Left cardiac atrium (tissue), 4 donors: Measurements from ENCODE around the gene CDK15. TPM values are rescaled to one million over a fixed set of nuclear protein-coding genes. Genes with fewer than 3 reads are reported as not detected.

ENCODE experiments used
- ATAC-seq, 2 donors: fragments of 200-7000 bp; cut with Tn5 transposase; one replicate each; pipeline ENCODE4 v1.9.1; 2020; ENCODE audit warnings: mild to moderate bottlenecking in 2 of 2, moderate library complexity in 2 of 2
- DNase-seq: peaks from one replicate; pipeline ENCODE4 v3.0.0-alpha.2; 2020
- intact Hi-C, 2 donors: fragments of 100-400 bp; cut with DNase I; formaldehyde crosslinking; loops; one replicate each; pipeline versions ENCODE4 v1.14.1 to v1.15.1; 2022 to 2023
- total RNA-seq, 2 donors: library from RNA; stranded (reverse); fragmentation: NEBNext Ultra II Directional; extraction: Animal tissue kit (Norgen Biotek cat#: 25700); gene quantifications; one replicate each; pipeline ENCODE4 v1.2.1, GENCODE V29; 2021
- donor health status: DM: no; HTN: yes; CAD: no.
- donor health status: DM: no; HTN: yes; CAD: no; lungs with severe emphysema.
- donor health status: DM: yes; HTN: yes; CAD: no.
- donor health status: Dilated cardiomyopathy.

Gene CDK15
- total RNA-seq, 2 donors from 2014 or later, result 0.44 to 1.0 TPM

DNA sequence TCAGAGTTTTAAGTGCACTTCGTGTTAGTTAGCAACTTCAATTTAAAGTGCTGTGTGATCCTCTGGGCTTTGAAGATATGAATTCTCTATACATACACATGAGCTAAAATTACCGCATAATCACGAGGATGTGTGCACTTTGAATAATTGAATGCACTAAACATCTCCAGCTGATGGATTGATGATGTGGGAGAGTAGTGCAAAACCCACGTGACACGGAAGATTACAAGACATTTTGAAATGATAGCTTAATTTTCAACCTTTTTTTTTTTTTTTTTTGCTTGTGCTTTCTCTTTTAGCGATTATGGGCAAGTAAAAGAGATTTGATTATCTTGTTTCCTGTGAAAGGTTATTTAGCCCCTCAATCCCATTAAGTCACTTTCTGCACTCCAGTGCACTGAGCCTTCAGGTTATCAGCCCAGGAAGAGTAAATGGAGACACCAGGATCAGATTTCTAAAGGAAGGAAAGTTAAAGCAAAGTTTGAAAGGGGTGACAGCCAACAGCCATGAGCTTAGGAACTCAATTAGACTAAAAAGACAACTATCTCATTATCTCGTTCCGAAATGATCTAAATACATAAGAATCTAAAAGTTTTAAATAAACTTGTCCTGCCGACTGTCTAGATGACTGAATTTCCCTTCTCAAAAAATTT, 81.6 kb downstream of the CDK15 start:
- no peak for DNase-seq
- intact Hi-C loops, result loop anchor here in 1 of 2 donors (10.0 kb wide), 1 partner anchor 147 kb away; the partner anchor contains the start of gene FZD7
- no peak for ATAC-seq

DNA sequence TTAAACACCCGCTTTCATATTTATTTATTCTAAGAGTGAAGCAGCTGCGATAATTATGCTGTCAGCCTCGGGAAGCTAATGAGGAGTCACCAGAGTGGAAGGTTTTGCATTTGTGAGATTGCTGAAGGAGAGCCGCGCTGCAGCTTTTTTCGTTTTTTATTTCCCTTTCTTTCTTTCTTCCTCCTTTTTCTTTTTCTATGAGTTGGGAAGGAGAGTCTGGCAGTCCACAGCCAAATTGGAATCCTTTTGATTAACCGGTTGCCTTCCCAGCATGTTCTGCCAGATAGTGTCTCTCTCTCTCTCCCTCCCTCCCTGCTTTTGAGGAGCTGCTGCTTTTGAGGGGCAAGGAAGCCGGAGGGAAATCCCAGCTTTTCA, 82.1 kb downstream of the CDK15 start:
- ATAC-seq, result no peak

DNA sequence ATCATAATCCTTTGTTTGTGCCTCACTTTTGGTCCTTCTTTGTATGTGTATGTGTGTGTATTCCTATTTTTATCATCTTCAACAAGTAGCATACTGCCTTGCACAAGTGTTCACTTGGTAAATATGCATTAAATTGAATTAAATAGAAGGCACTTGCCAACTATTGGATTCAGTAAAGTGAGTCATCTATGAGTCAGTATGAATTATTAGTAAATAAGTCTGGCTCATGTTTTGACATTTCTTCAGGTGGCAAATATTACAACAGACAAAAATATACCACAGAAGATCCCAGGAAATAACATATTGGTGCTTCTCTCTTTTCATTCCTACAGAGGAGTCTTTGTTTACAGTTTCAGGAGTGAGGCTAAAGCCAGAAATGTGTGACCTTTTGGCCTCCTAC, 84.1 kb downstream of the CDK15 start:
- ATAC-seq, result no peak
- DNase-seq, result no peak
- intact Hi-C loops, result no loop called here

More for the DNA sequence above, 82.1 kb downstream of the CDK15 start:
- intact Hi-C loops, result loop anchor here in 1 of 2 donors (10.0 kb wide), 1 partner anchor 146 kb away; the partner anchor contains the start of gene FZD7
- no peak for DNase-seq

DNA sequence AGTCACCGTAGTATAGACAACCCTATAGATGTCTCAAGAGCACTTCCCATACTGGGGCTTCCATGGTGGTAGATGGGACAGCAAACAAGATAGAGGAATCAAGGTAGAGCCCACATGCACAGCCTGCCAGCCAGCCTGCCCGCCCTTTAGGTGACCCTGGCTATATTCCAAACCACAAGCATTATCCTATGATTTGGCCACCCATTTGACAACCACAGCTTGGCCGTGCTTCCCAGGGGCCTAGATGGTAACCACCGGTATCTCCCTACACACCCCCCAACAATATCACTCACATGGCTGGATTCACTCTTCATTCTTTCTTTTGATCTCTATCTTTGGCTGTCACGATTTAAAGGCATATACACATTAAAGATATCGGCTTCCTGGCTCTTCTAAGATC, 85.3 kb downstream of the CDK15 start:
- DNase-seq, result no peak
- ATAC-seq, result no peak
- intact Hi-C loops, result no loop called here

DNA sequence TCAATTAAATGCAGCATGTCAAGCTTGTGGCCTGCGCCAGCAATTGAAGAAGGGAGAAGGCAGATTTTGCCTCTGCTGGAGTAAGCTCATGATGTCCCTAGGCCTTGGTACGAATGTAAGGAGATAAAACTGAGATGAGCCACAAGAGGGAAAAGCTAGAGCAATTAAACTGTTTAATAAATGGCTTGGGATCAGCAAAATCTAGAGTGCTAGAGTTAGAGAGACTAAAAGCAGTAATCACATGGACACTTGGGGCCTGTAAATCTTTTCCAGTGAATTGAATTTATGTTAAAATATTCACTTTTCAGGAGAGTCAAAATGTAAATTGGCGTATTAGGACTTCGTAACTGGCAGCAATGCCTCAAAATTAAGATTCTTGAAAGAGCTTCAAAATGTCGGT, 86.2 kb downstream of the CDK15 start:
- no peak for DNase-seq
- ATAC-seq, result no peak
- intact Hi-C loops, result no loop called here

DNA sequence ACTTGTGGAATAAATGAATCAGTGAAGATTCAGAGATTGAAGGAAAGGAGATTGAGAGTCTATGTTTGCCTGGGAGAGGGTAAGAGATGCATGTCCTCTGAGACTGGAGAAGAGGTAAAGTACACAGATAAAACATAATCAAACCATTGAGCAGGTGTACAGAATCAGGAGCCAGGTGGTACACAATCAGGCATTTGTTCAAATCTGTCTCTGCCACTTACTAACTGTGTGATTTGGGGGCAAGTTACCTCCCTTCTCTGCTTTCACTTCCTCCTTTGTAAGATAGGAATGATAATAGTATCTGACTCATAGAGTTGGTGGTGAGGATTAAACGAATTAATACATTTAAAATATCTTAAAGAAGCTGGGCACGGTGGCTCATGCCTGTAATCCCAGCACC, 94.0 kb downstream of the CDK15 start:
- intact Hi-C loops, result no loop called here
- ATAC-seq (no peak), DNase-seq (no peak)

DNA sequence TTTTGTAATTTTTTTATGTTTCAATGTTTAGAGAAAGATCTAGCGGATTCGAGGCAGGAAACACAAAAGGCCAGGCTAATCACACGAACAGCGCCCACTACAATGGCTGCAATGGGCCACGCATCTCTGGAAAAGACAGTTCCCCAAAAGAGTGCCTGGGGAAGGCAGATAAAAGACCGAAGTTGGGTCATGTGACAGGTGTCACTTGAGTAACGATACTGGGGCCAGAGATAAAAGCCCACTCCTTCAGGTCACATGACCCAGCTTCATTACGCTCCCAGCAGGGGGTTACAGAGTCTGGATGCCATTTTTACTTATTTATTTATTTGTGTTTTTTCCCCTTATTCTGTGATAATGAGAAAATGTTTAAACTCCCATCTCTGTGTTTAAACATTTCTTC, 95.4 kb downstream of the CDK15 start:
- intact Hi-C loops, result no loop called here
- ATAC-seq (no peak), DNase-seq (no peak)

DNA sequence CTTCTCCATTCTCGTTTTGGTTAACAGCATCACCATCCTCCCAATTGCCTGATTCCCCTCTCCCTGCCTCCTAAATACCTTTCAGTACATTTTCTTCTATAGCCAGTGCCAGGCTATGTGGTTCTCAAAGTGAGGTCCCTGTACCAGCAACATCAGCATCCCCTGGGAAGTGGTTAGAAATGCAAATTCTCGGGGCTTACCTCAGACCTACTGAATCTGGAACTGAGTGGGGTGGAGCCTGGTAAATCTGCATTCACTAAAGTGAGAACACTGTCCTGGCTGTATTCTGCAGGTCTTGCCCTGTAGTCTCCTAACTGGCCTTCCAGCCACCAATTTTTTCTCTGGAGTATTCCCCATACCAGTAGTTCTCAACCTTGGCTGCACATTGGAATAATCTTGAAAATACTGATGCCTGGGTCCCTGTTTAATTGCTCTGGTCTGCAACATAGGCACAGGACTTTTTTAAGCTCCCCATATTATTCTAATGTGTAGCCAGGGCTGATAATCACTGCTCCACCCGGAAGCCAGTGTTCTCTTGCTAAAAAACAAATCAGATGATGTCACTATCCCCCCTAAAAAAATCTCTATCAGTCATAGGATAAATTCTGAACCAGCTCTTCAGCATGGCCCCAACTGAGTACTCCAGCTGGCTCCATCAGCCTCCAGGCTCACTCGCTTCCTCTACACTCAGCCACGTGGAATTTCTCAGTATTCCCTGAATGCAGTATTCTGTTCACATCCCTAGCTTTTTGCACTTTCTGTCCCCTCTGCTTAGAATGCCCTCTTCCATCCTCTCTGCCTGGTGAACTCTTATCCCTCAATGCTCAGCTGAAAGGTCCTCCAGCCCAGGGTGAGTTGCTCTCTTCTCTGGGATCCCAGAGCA, 98.4 kb downstream of the CDK15 start:
- no peak for ATAC-seq

DNA sequence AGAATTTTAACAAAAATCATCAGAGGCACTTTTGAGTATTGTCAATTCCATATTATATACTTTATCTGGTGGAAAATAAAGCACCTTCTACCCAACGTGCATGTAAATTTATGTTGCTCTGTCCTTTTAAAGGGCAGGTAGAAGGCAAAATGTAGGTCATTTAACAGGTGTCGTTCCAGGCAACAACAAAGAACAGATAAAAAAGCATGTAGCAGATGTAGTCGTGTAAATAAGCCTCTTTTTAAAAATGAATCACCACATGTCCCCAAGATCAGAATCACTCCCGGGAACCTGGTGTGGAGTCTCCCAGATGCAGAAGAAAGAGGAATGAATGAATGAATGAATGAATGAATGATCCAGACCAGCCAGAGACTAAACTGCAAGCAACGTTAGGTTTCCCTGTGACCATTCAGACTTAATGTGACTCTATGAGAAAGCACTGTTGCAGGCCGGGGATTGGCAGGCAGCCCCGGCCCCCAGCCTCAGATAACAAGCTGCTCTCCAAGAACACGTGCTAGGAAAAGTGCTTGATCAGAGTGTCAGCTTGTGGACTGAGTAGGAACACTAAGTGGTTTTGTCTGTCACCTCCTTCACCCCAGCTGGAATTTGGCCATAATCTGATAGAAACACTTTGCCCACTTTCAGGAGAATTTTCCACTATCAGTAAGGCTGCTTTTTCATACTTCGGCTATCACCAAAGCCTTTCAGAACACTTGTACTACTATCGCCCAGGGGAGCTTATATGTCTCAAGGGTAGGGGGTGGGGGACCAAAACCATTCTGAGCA, 100.6 kb downstream of the CDK15 start:
- peak; percentile 26 for DNase-seq
- peak; percentile 81 to 89 for ATAC-seq

More for the DNA sequence above, 98.4 kb downstream of the CDK15 start:
- no peak for DNase-seq
- intact Hi-C loops, result no loop called here

DNA sequence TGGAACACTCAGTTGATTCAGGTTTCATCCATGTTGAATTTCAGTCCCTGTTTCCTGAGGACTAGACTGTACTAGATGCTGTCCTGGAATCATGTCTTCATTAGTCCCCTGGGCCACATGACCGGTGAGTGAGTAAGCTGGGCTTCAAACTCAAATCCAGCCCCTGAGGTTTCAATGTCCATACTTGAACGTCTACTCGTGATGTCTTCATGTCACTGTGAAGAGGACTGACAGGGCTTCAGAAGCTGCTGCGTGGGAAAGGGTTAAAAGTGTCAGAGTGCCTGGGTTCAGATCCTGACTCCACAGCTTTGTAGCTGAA, 101.2 kb downstream of the CDK15 start:
- ATAC-seq (peak in 1 of 2 donors; percentile 19), DNase-seq (no peak)

More for the DNA sequence above, 100.6 kb downstream of the CDK15 start:
- intact Hi-C loops, result no loop called here

DNA sequence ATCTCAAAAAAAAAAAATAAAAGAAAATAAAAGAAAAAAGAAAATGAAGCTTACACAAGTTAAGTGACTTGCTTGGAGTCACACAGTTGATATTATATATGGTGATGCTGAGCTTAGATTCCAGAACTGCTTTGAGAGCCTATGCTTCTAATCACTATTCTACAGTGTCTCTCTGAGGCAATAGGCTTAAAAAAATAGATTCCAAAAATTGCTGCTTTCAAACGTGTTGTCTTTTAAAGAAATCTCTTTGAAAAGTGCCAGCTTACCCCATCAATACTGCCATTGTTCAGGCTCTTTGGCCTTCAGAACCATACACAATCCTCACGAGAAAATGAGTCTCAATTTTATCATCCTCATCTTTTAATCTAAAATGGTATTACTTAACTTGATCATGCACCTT, 102.6 kb downstream of the CDK15 start:
- no peak for DNase-seq

More for the DNA sequence above, 101.2 kb downstream of the CDK15 start:
- intact Hi-C loops, result no loop called here

DNA sequence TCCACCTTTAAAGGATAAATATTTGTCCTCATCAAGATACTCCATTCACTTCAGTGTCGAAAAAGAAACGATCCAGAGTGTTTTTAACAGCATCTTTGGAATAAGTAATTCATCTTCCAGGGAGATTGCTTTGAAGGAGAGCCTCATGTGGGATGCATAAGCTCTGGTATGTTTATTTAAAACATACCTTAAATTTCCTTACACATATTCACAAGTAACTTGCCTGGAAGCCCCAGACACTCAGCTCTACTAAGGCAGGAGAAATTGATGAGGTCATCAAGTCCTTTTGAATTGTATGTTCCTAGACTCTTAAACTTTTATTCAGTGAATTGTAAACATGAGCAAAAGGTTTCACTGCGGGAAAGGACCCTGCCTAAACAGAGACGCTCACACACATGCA, 103.0 kb downstream of the CDK15 start:
- no peak for DNase-seq
- intact Hi-C loops, result no loop called here
- ATAC-seq, result no peak

More for the DNA sequence above, 102.6 kb downstream of the CDK15 start:
- intact Hi-C loops, result no loop called here
- no peak for ATAC-seq

DNA sequence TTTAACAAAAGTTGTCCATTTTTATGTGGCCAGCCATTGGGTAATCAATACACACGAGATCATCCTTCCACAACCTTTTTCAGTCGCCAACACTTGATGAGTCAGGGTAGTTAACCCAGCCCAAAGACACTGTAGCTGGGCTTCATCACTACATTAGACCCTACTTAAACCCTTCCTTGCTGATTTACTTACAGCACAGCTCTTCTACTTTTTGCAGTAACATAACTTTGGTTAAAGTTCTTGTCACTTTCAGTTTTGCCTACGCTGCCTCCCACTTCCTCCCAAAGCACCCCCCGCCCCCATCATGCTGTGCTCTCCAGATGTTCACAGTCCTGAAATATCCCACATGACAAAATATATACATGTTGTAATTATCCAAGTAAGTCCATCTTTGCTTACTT, 103.6 kb downstream of the CDK15 start:
- no peak for ATAC-seq
- DNase-seq, result no peak
- intact Hi-C loops, result no loop called here

DNA sequence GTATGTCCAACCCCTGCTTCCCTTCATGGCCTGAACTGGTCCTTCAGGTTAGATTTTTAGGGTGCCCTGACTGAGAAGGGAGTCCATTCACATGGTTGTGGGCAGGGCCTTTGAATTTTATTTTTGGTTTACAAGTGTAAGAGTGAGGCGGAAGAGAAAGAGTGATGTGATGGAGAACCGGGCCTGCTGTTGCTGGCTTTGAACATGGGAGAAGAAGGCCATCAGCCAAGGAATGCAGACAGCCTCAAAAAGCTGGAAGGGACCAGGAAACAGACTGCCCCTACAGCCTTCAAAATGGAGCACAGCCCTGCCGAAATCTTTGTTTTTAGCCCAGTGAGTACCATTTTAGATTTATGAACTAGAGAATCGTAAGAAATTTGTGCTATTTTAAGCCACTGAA, 105.0 kb downstream of the CDK15 start:
- intact Hi-C loops, result no loop called here
- no peak for DNase-seq
- ATAC-seq, result no peak

DNA sequence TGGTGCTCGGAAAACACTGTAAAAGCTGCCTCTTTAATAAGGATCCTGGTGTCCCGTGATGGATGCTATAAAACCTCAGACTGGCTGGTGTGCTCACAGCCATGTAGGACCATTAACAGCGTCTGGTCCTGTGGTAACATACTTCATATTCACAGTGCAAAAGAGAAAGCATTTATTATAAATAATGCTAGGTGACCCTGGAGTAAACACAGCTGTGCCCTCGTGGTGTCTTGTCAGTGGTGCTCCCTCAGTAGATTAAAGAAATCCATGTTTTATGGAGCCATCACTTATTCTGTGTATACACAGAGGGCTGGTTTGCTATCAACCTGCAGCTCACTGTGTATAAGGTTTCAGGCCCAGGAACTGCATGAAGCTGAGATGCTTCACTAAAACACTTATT, 106.9 kb downstream of the CDK15 start:
- intact Hi-C loops, result no loop called here
- DNase-seq (no peak), ATAC-seq (no peak)

DNA sequence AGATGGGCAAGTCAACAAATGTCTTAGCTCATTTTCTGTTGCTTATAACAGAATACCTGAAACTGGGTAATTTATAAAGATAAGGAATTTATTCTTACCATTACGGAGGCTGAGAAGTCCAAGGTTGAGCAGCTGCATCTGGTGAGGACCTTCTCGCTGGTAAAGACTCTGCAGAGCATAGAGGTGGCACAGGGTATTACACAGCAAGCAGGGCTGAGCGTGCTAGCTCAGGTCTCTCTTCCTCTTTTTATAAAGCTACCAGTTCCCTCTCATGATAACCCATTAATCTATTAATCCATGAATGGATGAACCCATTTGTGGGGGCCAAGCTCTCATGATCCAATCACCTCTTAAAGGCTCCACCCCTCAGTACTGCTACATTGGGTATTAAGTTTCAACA, 109.1 kb downstream of the CDK15 start:
- DNase-seq, result no peak
- intact Hi-C loops, result no loop called here
- no peak for ATAC-seq

DNA sequence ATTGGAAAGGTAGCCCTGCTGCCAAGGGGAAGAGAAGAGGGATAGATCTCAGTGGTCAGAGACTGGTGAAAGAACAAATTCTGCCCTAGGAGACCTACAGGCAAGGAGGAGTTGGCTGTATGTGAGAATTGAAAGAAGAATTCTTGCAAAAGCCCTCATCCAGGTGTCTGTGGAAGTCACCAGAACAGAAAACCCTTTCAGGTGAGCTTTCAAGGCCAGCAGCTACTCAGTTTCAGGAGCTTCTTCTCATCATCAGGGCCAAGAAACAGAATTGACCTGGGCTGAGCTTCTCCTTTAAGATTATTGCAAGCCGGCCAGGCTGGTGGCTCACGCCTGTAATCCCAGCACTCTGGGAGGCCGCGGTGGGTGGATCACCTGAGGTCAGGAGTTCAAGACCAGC, 110.2 kb downstream of the CDK15 start:
- DNase-seq, result no peak
- intact Hi-C loops, result no loop called here
- ATAC-seq, result no peak

DNA sequence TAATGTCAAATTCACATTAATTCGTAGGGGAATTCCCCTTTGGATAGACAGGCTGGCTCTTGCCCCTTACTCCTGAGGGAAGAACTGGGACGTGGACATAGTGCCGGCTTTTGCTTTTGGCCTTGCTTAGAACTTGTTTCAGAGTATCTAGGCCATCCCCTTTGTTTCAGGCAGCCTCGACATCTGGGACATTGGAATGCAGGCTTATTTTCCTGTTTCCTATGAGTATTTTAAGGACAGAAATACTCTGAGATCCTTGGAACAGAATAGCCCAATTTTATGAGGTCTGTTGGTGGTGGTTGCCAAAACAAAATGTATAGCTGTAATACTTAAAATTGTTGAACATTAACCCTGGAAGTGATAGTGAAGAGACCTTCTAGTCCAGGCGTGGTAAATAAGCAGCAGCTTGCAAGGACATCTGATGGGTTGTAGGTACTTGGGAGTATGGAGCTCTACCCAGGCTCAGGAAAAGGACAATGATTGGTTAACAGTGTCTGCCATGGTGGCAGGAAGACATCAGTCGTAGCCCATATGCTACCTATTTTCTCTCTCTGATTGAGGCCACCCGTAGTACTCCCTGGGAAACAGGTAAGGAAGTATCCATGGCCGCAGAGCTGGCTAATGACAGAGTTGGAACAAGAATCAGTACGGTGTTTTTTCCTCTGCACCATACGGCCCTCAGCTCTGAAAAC, 112.4 kb downstream of the CDK15 start:
- DNase-seq, result no peak
- ATAC-seq, result no peak
- intact Hi-C loops, result no loop called here

DNA sequence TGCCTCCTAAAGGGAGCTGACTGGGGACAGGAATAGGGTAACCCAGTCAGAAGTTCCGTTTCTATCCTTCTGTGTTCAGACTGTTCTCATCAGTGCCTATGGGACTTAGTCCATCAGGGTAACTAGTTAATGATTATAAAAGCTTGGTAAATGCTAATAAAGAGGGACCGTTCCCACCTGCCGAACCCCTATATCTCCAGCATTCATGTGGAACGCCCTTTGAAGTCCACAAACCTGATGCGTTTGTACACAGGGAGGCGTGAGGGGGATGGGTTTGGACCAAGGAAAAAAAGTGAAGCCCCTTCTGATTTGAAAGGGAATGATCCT, 112.9 kb downstream of the CDK15 start:
- intact Hi-C loops, result no loop called here
- ATAC-seq, result no peak
- no peak for DNase-seq
